Stimulated activated naive CD8-positive, alpha-beta T cell treated with anti-CD3 and anti-CD28 coated beads, Interleukin-15, Interleukin-2, amounts not matched to agents 100 ng/mL and 50 ng/mL, for 24 hours (primary cell): Measurements from ENCODE around the gene AVPR1B.

Experiments used
- H3K27ac Mint-ChIP-seq: one replicate; pipeline ENCODE4 v1.8.0; 2021; ENCODE audit warnings: mild to moderate bottlenecking, mixed read lengths
- H3K27me3 Mint-ChIP-seq: one replicate; pipeline ENCODE4 v1.8.0; 2021; ENCODE audit warnings: mixed read lengths
- H3K36me3 Mint-ChIP-seq: one replicate; pipeline ENCODE4 v1.8.0; 2021; ENCODE audit warnings: low read depth, mixed read lengths
- H3K4me1 Mint-ChIP-seq: one replicate; pipeline ENCODE4 v1.8.0; 2021; ENCODE audit warnings: low read depth, mixed read lengths
- H3K4me3 Mint-ChIP-seq: one replicate; pipeline ENCODE4 v1.8.0; 2021; ENCODE audit warnings: mild to moderate bottlenecking, mixed read lengths
- H3K9me3 Mint-ChIP-seq: one replicate; pipeline ENCODE4 v1.8.0; 2021; ENCODE audit warnings: mixed read lengths

Gene AVPR1B, protein sequence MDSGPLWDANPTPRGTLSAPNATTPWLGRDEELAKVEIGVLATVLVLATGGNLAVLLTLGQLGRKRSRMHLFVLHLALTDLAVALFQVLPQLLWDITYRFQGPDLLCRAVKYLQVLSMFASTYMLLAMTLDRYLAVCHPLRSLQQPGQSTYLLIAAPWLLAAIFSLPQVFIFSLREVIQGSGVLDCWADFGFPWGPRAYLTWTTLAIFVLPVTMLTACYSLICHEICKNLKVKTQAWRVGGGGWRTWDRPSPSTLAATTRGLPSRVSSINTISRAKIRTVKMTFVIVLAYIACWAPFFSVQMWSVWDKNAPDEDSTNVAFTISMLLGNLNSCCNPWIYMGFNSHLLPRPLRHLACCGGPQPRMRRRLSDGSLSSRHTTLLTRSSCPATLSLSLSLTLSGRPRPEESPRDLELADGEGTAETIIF

DNA sequence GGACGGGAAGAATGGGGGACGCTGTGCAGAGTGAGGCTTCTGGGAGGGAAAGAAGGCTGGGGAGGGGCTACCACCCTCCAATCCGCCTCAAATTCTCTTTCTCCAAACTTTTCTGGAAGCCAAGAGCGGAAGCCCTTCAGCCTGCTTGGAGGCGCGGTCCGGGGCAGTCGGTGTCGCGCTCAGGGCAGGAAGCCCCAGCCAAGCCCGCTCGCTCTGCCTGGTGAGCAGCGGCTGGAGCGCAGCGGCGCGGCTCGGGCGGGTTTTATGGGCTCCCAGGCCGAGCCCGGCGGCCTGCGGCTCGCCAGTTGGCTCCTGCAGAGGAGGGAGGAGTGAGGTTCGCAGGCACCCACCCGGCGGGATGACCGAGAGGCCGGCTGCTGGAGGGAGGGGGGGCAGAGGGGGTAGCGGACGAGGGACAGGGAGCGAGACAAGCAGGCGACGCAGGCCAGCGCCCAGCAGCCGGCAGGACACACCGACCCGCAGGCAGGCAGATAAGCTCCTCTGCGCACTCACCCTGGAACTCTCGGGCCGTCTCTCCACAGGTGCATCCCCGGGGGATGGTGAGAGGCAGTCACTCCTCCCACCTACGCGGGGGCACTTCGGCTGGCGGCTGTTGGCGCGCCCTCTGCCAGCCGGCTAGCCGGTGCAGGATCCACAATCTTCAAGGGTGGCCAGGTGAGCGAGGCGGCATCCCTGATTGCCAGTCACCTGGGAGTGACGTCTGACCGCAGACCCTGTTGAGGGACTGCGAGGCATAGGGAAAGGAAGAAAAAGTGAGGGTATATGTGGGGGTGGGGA, at the start of gene AVPR1B:
AVPR1B (minus strand) TSS at position 238 of the 798 bp plus-strand sequence. CDS start 498 bp downstream, outside the sequence.
- Mint-ChIP-seq H3K36me3 (no peaks in the 10 kb centered on the region), H3K27ac (no peak within 1 kb of the TSS)

DNA sequence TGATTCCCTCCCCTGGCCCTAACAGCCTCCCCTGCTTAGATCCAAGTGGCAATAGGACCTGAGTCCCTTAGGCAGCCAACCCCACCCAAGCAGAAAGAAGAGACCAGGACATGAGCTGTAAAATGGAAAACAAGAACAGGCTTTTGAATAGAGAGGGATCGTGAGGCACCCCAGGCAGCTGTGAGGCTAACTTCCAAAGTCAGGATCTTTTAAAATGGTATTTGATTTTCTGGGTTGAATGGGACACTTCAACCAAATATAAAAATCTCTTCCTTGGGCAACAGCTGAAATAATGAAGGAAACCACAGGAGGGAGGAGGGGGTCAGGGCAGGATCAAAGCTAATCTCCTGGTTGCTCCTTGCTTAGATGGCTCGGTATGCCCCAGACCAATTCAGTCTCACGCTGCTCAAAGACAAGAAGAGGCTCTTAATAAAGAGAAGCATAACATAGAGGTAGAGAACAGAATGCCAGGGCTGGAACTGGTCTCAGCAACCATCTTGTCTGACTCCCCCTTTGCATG, 28.6 kb upstream of the AVPR1B start:
- peaks cover 20% of the 10 kb centered on the region for H3K27me3 Mint-ChIP-seq
- H3K27ac Mint-ChIP-seq = no peak overlapping the region
- H3K36me3 Mint-ChIP-seq = no peaks in the 10 kb centered on the region
- H3K4me1 Mint-ChIP-seq = peaks cover 11% of the 10 kb centered on the region
- H3K9me3 Mint-ChIP-seq = no peaks in the 10 kb centered on the region
- H3K4me3 Mint-ChIP-seq = no peak overlapping the region

More for the DNA sequence above, at the start of gene AVPR1B:
- H3K27me3 Mint-ChIP-seq = peaks cover 58% of the 10 kb centered on the region
- H3K9me3 Mint-ChIP-seq = peaks cover 13% of the 10 kb centered on the region
- peak within 1 kb of the TSS; percentile 56 for H3K4me3 Mint-ChIP-seq
- H3K4me1 Mint-ChIP-seq = peaks cover 10% of the 10 kb centered on the region

DNA sequence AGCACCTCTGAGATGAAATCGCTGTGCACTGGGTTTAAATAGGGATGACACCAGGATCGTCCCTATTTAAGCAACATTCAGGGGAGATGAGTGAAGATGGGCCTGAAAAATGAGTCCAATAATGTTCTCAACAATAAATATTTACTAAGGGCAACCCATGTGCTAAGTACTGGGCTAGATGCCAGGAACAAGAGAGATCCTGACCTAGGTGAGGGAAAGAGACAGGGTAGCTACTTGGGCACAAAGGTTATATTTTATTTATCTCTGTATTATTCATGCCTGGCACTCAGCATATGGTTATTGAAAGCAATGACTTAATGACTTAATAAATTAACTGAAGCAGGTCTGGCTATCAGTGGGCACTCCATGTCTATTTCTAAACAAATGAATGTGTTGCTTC, 27.4 kb upstream of the AVPR1B start:
- Mint-ChIP-seq H3K27ac (no peak overlapping the region), H3K36me3 (no peaks in the 10 kb centered on the region), H3K4me1 (peaks cover 11% of the 10 kb centered on the region)

DNA sequence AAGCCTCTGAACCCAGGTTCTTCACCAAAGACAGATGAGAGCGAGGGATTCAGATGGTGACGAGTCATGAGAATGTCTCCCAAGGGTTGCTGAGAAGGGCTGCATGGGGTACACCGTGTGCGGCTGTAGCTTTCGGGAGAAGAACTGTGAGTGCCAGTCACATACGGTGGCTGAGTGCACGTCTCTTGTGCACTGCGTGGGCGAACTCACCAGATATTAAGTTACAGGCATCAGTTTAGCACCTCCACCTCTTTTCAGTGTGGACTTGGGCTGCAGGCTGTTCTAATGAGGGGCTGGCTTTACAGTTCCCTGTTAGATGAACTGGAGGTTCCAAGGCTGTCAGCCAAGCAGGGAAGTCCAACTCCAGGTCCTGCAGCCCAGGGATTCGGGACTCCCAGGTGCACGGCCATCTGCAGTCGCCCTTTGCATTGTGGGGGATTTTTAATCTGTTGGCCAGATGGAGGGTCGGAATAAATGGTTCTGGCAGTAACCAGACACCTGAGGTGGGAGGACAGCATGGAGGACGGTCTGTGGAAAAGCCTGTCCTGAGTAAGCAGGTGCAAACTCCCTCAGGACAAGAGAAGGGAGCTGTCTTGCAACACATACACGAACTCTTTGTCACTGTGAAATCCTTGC, 26.5 kb upstream of the AVPR1B start:
- H3K27me3 Mint-ChIP-seq = peaks cover 36% of the 10 kb centered on the region

More for the DNA sequence above, 27.4 kb upstream of the AVPR1B start:
- H3K4me3 Mint-ChIP-seq = no peak overlapping the region
- H3K9me3 Mint-ChIP-seq = no peaks in the 10 kb centered on the region
- H3K27me3 Mint-ChIP-seq = peaks cover 32% of the 10 kb centered on the region

DNA sequence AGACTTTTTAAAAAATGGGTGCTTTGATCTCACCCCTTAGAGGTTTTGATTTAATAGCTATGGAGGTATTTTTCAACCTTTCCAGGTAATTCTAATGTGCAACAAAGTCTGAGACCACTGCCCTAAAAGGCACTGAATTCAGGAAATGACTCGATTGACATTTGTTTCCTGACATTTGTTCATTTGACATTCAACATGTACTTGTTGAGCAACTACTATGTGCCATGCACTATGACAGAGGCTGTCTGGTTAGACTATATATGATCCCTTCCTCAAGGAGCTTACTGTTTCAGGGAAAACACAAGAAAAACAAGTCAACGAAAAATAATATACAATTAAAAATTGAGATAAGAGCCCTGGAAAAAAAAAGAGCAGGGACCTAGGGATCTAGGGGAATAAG, 25.6 kb upstream of the AVPR1B start:
- peaks cover 36% of the 10 kb centered on the region for H3K27me3 Mint-ChIP-seq
- H3K4me1 Mint-ChIP-seq = peaks cover 11% of the 10 kb centered on the region

More for the DNA sequence above, 26.5 kb upstream of the AVPR1B start:
- Mint-ChIP-seq H3K4me1 (peaks cover 11% of the 10 kb centered on the region), H3K9me3 (no peaks in the 10 kb centered on the region), H3K4me3 (no peak overlapping the region), H3K36me3 (no peaks in the 10 kb centered on the region), H3K27ac (no peak overlapping the region)

DNA sequence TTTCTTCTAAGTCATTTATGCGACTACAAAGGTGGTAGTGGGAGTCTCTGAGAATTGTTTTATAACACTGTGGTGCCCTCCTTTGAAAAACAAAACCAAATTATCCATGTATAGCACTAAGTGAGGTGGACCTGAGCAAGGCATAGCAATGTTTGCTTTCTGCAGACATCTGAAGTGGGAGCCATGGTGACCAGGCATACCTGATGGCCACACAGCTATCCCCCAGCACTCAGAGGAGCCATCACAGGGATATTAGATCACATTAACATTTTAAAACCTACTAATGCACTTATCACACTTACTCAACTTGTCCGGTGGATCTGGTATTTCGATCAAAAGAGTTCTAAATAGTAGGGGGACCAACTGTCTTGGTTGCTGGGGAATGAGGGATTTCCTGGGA, 24.8 kb upstream of the AVPR1B start:
- H3K4me1 Mint-ChIP-seq = peaks cover 11% of the 10 kb centered on the region
- no peaks in the 10 kb centered on the region for H3K9me3 Mint-ChIP-seq
- H3K27ac Mint-ChIP-seq = no peak overlapping the region
- H3K27me3 Mint-ChIP-seq = peaks cover 39% of the 10 kb centered on the region
- H3K36me3 Mint-ChIP-seq = no peaks in the 10 kb centered on the region
- H3K4me3 Mint-ChIP-seq = no peak overlapping the region

More for the DNA sequence above, 25.6 kb upstream of the AVPR1B start:
- Mint-ChIP-seq H3K9me3 (no peaks in the 10 kb centered on the region), H3K4me3 (no peak overlapping the region), H3K36me3 (no peaks in the 10 kb centered on the region), H3K27ac (no peak overlapping the region)

DNA sequence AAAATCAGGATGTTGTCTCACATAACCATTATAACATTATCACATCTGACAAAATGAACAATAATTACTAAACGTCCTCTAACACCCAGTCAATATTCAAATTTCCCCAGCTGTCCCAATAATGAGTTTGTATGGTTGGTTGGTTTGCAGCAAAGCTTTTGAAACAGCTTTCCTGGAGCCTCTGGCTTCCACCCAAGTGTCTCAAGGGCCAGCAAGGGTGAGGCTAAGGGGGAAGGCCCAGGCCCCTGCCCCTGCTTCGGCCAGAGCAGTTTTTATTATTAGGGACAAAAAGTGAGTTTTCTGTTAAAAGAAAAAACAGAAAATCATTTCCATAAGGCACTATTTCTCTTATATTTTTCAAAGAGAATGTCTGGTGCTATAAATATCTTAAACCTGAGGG, 19.1 kb upstream of the AVPR1B start:
- Mint-ChIP-seq H3K4me1 (no peaks in the 10 kb centered on the region), H3K9me3 (no peaks in the 10 kb centered on the region), H3K4me3 (no peak overlapping the region), H3K27me3 (peaks cover 22% of the 10 kb centered on the region), H3K36me3 (no peaks in the 10 kb centered on the region), H3K27ac (no peak overlapping the region)

DNA sequence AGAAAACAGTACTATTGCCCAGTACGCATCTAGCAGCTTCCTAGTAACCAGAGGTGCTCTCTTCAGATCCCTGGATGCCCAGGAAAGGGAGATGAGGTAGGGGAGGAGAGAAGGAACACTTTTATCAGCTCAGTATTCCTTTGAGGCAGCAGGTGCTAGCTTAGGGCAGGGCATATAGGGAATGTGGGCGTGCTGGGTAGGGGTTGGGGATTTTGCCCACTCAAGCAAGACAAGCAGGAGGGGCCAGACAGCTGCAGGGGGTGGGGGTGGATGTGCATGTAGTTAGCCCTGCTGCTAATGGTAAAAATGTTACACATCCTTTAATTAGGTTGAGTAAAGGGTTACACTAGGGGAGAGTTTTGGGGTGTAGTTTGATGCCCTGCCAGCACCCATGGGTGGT, 18.1 kb upstream of the AVPR1B start:
- Mint-ChIP-seq H3K36me3 (no peaks in the 10 kb centered on the region), H3K27ac (no peak overlapping the region), H3K9me3 (no peaks in the 10 kb centered on the region), H3K27me3 (peaks cover 16% of the 10 kb centered on the region), H3K4me1 (no peaks in the 10 kb centered on the region), H3K4me3 (no peak overlapping the region)

DNA sequence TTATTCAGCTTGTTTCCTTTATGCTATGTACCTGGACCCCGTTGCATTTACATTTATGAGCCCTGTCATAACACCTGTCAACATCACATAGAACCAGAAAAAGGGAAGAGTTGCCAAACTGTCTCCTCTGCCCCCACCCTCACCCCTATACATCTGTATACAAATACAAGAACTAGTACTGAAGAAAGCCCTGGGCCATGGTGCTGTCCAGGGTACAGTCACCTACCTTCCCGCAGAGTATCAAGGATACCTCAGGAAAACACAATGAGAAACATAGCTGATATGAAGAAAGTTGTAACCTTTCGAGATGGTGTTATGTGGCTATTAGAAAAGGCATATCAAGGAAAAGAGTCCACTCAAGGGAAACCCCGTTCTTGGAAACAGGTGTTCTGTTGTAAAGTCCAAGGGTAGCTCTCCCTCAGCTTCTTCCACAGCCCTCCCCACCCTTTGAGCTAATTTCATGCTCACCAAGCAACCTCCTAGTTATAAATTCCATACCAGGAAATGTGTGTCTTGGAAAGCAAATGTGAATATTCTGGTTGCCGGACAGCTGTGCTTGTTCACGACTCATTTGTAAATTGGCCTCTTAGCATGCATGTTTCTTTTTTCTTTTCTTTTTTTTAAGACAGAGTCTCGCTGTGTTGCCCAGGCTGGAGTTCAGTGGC, 16.7 kb upstream of the AVPR1B start:
- no peak overlapping the region for H3K27ac Mint-ChIP-seq
- H3K27me3 Mint-ChIP-seq = peaks cover 6% of the 10 kb centered on the region
- H3K4me3 Mint-ChIP-seq = no peak overlapping the region
- H3K4me1 Mint-ChIP-seq = no peaks in the 10 kb centered on the region
- no peaks in the 10 kb centered on the region for H3K36me3 Mint-ChIP-seq
- H3K9me3 Mint-ChIP-seq = no peaks in the 10 kb centered on the region

DNA sequence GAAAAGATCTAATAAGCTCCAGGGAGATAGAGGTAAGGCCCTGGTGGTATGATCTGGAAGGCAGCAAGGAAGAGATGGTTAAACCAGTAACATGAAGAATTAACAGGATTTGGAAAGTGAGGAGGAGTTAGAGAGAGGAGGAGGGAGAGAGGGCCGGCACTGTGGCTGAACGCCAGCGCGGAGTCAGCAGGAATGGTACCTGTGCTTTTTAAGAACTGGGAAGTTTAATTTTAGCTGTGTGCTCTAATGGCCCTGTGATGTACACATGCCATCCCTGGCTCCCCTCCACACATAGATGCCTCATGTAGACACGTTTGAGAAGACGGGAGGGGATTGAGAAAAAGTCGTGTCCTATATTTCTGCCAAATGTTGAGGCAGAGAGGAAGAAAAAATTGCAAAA, 13.8 kb upstream of the AVPR1B start:
- Mint-ChIP-seq H3K27ac (no peak overlapping the region), H3K4me3 (no peak overlapping the region), H3K9me3 (no peaks in the 10 kb centered on the region), H3K36me3 (no peaks in the 10 kb centered on the region), H3K27me3 (peaks cover 18% of the 10 kb centered on the region), H3K4me1 (no peaks in the 10 kb centered on the region)

DNA sequence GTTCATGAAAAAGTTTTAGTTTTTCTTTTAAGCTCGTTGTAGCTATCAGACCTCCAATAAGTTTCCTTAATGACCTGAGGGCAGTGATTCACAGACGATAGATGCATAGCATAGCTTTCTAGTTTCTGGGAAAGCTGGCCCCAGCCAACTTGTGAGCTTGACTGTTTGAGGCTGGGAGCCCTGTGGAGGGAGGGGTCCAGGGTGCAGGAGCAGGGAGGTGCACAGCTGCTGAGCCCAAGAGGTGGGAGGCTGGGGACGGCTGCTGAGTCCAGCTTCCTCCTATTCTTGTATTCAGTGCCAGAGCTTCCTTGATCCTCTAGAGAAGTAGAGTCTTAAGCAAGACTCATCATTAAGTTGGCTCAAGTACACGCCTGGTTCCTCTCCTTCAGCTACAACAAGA, 11.0 kb upstream of the AVPR1B start:
- peaks cover 35% of the 10 kb centered on the region for H3K27me3 Mint-ChIP-seq

DNA sequence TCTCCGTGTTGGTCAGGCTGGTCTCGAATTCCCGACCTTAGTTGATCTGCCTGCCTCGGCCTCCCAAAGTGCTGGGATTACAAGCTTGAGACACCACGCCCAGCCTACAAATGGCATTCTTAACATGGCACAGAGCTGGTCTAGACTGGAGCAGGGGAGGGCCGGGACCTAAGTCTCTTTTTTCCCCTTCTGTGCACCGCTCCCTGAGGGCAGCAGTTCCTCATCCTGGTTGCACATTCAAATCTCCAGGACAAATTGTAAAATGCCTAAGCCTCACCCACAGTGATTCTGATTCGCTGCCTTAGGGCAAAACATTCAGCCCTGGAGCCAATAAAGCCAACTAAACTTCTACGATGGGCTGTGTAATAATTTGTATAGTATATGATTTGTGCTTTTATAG, 10.1 kb upstream of the AVPR1B start:
- H3K9me3 Mint-ChIP-seq = no peaks in the 10 kb centered on the region
- no peak overlapping the region for H3K4me3 Mint-ChIP-seq
- H3K27me3 Mint-ChIP-seq = peaks cover 40% of the 10 kb centered on the region
- H3K27ac Mint-ChIP-seq = no peak overlapping the region
- H3K4me1 Mint-ChIP-seq = no peaks in the 10 kb centered on the region
- H3K36me3 Mint-ChIP-seq = no peaks in the 10 kb centered on the region

More for the DNA sequence above, 11.0 kb upstream of the AVPR1B start:
- no peaks in the 10 kb centered on the region for H3K4me1 Mint-ChIP-seq
- H3K36me3 Mint-ChIP-seq = no peaks in the 10 kb centered on the region
- H3K27ac Mint-ChIP-seq = no peak overlapping the region
- H3K9me3 Mint-ChIP-seq = no peaks in the 10 kb centered on the region
- no peak overlapping the region for H3K4me3 Mint-ChIP-seq

DNA sequence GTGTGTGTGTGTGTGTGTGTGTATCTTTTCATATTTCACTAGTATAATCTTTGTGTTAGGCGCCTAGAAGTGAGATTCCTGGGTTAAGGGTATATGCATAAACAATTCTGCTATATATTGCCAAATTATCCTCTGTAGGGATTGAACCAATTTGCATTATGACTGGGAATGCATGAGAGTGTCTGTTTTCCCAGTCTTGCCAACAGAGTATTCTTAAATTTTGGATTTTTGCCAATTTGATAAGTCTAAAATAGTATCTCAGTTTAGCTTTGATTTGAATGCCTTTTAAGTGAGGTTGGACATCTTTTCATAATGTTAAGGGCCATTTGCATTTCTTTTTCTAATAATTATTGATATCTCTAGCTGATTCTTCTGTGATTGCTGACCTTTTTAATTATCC, 8.2 kb upstream of the AVPR1B start:
- Mint-ChIP-seq H3K27ac (no peak overlapping the region), H3K36me3 (no peaks in the 10 kb centered on the region), H3K9me3 (peaks cover 9% of the 10 kb centered on the region), H3K27me3 (peaks cover 56% of the 10 kb centered on the region), H3K4me1 (no peaks in the 10 kb centered on the region), H3K4me3 (no peak overlapping the region)

DNA sequence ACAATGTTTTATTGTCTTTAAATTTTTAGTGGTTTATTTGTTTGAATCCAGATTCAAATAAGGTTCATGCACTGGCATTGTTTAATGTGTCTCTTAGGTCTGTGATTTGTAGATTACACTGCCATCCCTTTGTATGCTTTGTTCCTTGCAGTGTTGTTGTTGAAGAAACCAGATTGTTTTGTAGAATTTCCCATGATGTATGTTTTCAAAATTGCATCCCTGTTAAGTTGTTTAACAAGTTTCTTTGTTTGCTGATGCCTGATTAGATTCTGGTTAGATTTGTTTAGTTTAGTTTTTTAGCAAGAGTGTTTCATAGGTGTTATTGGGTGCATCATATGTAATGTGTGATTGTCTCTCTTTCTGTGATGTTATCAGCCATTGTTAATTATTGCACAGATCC, 5.5 kb upstream of the AVPR1B start:
- Mint-ChIP-seq H3K36me3 (no peaks in the 10 kb centered on the region), H3K9me3 (peaks cover 13% of the 10 kb centered on the region), H3K27me3 (peaks cover 71% of the 10 kb centered on the region), H3K27ac (no peak overlapping the region), H3K4me1 (peaks cover 3% of the 10 kb centered on the region), H3K4me3 (no peak overlapping the region)
